Measurements from ENCODE around the gene MTCL1.

The MTCL1 gene

GRCh38 chr18:8713691-8714090, 8.3 kb downstream of the MTCL1 start:
- no peak for DNase-seq

DNA sequence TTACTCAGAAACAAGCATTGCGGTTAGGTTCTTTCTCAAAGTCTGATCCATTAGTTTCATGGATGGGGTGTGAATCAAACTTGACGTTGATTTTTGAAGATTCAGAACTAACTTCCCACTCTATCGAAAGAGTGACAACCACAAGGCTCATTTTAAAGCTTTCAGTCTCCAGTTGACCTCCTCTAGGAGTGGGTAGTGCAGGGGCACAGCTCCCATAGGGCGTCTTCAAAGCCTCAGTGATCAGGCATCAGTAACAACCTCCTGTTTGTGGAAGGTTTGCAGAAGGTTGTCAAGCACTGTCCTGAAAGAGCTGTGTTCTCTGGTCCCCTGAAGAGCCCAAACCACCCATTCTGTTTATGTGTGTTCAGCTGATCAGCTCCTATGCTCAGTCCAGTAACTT, 10.2 kb downstream of the MTCL1 start:
- DNase-seq = no peak

GRCh38 chr18:8717011-8717770, 11.8 kb downstream of the MTCL1 start:
- DNase-seq = no peak

- DNase-seq = no peak
These were observed 13.1 kb downstream of the MTCL1 start for GRCh38 chr18:8718401-8718913.

DNA sequence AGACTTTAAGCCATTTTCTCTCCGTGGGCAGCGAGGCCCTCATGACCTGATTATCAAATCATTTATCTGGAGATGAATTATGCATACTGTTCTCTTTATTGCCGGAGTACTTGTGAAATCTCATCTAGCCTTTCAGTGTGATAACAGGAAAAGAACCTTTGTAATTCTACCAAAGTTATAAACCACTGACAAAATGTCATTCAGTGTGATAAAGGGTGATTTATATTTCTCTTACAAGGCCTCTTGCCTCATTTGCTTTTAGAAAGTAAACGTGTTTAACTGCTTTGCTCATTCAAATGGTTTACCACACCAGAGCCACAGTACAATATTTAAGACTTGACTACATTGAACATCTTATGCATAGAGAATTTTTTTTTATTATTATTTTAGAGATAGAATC, 13.8 kb downstream of the MTCL1 start:
- DNase-seq = no peak

DNA sequence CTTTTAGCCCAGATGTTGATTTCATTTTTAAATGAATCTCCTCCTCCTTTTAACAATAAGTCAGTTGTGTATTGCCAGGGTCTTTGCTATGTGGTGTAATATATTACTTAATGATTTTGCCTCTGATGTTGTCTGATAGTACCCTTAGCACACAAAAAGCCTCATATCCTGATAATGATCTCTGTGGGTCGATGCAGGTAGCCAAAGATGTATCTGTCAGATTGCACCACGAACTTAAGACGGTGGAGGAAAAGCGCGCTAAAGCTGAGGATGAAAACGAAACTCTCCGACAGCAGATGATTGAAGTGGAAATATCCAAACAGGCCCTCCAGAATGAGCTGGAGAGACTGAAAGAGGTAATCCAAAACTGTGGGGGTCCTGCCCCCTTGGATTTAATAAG, 14.8 kb downstream of the MTCL1 start:
- DNase-seq = no peak

DNA sequence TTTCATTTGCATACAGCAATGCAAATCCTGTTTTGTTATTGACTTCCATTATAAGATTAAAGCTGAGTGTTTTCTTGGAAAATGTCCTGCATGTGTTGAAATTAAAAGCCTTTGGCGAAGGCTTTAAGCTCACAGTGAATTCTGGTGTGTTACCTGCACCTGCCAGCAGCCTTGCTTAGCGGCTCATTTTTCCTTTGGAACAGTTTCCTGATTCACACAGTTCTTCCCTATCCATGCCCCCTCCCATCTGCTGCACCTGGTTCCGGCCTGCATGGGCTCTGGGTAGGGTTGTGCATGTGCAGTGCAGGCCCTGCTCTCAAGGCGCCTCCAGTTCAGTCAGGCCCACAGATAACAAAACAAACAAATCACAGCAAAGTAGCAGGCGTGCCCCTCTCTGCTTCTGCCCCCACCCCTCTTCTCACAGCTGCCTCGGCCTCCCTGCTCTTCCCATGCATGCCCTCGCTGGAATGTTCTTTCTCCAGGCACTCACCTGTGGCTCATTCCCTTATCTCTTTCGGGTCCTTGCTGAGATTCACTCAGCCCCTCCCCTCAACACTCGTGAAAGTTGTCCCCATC, 15.8 kb downstream of the MTCL1 start:
- no peak for DNase-seq

DNA sequence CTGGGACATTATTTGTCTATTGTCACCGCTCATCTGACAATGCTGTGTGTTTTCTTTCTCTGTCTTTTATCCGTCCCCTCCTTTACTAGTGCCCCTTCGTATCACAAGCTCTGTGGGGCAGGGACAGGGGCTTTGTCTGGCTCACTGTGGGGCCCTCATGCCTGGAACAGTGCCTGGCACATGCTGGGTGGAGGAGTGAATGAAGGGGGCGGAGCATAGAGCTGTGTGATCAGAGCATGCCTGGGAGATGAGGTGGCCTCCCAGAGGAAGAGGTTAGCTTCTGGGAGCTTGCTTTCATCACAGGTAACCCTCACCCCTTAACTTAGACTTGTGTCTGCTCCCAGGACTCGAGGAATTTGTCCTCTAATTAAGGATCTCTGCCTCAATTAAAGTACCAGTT, 16.4 kb downstream of the MTCL1 start:
- peak; percentile 64 for DNase-seq

DNA sequence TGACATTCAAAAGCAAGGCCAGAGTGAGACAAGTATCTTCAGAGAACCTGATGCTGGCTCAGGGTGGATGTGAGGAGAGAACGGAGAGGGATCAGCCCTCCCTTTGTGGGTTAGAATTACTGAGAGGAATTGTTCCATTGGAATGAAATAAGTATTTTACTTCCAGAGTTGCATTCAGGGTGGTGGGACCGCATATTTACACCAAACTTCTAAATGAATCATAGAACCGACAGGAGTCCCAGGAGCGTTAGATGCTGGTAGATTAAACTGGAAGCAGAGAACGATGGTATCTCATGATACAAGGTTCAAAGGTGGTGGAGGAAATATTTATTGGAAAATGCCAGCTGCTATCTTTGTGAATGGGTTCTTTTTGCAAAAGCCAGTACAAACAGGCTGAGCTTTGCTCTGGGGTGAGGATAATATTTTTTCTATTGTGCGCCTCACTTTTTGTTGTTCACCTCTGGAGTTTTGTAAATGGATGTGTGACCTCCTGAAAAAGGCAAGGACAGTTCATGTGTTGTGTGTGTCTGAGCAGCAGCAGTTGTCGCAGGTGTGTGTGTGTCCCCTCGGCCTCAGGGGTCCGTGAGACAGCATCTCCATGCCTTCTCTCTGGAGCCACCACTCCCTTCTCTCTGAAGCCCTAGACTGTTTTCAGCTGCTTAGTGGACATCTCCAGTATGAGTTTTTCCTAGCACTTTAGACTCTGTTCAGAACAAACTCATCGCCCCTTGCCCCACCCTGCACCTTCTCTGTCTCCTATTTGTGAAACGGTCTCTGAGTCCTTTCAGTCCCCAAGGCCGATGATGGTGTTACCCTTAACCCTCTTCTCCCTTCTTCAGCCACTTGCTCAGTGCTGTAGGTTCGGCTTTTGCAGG, 17.8 kb downstream of the MTCL1 start:
- no peak for DNase-seq

- DNase-seq = no peak
These were observed 19.1 kb downstream of the MTCL1 start for GRCh38 chr18:8724452-8724851.

DNA sequence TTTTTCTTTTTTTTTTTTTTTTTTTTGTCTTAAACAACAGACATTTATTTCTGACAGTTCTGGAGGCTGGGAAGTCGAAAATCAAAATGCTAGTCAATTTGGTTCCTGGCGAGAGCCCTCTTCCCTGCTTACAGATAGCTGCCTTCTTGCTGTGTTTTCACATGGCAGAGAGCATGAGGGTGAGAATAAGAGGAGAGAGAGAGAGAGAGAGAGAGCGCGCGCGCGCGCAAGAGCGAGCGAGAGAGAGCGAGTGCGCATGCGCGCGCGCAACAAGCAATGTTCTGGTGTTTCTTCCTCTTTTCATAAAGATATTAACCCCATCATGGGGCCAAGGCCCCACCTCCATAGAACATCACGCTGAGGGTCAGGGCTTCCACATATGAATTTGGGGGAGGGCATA, 20.9 kb downstream of the MTCL1 start:
- no peak for DNase-seq

GRCh38 chr18:8726963-8727705, 21.8 kb downstream of the MTCL1 start:
- DNase-seq = no peak

DNA sequence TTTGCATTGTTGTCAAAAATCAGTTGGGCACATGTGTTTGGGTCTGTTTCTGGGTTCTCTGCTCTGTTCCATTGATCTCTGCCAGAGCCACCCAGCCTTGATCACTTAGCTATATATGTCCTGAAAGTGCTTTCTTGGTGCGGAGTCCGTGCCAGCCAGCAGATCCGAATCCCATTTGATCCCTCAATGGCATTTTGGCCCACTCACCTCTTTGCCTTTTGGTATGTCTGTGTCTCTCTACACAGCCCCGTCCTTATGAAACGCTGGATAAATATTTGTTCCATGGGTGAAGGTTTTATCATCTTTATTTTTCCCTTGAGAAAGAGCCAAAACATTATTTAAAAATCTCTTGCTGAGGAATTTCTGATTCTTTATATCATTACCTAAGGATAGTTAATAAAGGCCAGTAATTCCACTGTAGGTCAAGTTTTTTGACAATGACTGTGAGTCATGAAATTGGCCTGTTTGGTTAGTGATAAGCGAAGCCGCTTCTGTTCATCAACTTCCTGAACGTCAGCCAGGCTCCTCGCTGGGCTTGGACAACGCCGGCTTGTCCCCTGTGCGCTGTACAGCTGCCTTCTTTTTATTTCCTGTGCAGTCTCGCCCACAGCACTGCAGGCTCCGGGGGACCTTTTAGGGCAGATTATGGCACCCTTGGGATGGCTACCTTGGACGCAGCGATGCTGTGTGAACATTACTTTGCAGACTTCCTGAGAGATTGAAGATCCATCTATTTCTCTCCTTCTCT, 24.9 kb downstream of the MTCL1 start:
- peak; percentile 78 for DNase-seq

- no peak for DNase-seq
These were observed 27.3 kb downstream of the MTCL1 start for GRCh38 chr18:8732442-8733360.

GRCh38 chr18:8734496-8734895, 29.1 kb downstream of the MTCL1 start:
- DNase-seq = no peak

DNA sequence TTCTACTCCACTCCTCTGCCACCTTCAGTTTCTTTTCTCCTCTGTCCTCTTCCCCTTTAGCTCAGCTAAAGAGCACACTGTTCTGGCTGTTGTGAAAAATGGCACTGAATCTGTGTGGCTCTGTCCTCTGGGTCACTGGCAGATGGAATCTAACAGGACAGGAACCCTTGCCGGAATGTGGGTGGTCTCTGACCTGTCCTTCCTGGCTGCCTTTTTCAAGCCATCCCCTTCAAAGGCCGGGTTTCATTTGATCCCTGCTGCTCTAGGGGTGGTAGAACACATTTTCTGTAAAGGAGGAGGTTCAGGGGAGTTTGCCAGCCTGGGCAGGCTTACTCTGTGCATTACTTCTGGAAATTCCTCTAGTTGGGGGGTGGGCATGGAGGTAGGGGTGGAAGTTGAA, 29.9 kb downstream of the MTCL1 start:
- no peak for DNase-seq

DNA sequence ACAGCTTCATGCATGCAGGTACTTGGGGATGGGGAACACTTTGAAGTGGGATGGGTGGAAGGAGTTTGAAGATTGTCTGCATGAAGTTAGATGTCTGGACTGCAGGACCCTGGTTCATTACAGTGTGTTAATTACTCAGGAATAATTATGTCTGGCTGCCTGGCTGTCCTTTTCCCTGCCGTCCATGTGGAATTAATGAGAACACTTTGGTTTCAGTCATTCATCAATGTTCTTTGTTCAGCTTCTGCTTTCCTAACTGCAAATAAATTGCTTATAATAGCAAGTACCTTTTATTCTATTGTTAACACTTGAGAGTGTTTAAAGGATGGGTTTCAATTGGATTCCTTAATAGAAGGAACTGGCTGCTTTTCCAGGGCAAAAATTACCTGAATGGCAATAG, 35.8 kb downstream of the MTCL1 start:
- no peak for DNase-seq

DNA sequence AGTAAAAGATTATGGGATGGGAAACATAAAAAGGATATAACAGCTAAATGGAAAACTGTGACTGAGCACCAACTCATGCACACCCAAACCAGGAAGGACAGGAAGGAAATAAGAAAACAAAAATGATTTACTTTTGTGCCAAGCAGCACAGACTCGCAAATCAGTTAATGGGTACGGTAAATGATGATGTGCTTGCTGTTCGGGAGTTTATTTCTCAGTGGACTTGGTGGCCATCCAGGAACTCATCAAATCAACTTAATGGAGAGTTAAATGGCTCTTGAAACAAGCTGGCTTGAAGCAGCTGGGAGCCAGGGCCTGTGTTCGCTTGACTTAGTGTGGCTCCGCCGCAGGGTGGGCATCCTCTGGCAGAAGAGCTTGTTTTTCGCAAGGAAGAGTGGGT, 36.2 kb downstream of the MTCL1 start:
- no peak for DNase-seq

GRCh38 chr18:8742387-8743361, 37.3 kb downstream of the MTCL1 start:
- no peak for DNase-seq

DNA sequence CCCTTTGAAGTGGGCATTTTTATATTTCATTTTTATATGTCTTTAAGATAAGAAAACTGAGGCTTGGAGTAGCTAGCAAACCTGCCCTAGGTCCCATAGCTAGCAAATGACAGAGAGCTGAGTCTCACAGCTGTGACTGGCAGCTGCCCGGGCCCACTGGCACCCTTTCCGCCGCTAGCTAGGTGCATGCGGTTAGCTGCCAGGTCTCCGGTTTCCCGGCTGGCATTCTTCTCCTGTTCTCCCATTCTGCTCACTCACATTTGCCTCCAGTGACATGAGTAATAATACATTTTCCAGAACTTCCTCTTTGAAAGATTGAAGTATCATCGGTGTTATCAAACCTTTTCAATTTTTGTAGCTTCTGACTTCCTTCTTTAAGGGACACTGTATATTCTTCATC, 38.7 kb downstream of the MTCL1 start:
- DNase-seq = no peak

All from fibroblast of skin of scalp (primary cell).